HCT116 (cell line): ENCODE measurements around the gene PPP1R1B. TPM values are rescaled to one million over a fixed set of nuclear protein-coding genes. Genes with fewer than 3 reads are reported as not detected.

Experiments
- ATAC-seq: fragments of 200-7000 bp; cut with Tn5 transposase; 2 replicates; pipeline ENCODE4 v1.9.1; 2020; ENCODE audit warnings: mild to moderate bottlenecking, moderate library complexity
- BruUV-seq: library from RNA; stranded (reverse); fragments of 400-500 nt; replicated peaks from 2 replicates; lab custom pipeline; 2021; lab: Mats Ljungman, UMichigan
- CTCF ChIA-PET: fragments of 300-600 bp; sonication (Branson Sonifier 250); formaldehyde crosslinking; loops from one replicate; lab custom pipeline; 2021; ENCODE audit warnings: antibody characterized with exemption; lab: Charles Lee
- POLR2A ChIA-PET: fragments of 300-600, 350-600 bp; sonication (Branson Sonifier 250); formaldehyde crosslinking; loops from one replicate; lab custom pipeline; 2021; ENCODE audit warnings: antibody characterized with exemption; lab: Charles Lee
- RAD21 ChIA-PET, 2 experiments: fragments of 300-600 bp; sonication (Branson Sonifier 250); formaldehyde crosslinking; loops; one replicate each; lab custom pipeline; 2023; ENCODE audit warnings: low total read pairs in 2 of 2; ENCODE audit not compliant: uncharacterized antibody in 2 of 2, unreplicated experiment in 2 of 2, low non-redundant PET in 1 of 2; lab: Charles Lee
- DNase-seq: peaks from one replicate; pipeline ENCODE4 v3.0.0-alpha.2; 2010; ENCODE audit warnings: low read depth, low spot score
- H2AFZ ChIP-seq: fragments of 200-600 bp; shearing (Covaris generic), sonication (generic); 2 replicates; pipeline ENCODE4 v1.6.1; 2017; ENCODE audit warnings: low read depth, mixed run types, mixed read lengths, antibody characterized with exemption, low read length; ENCODE audit not compliant: poor library complexity, severe bottlenecking
- H3K27ac ChIP-seq: 2 replicates; pipeline ENCODE4 v1.5.1; 2012; ENCODE audit warnings: low read depth, low read length
- H3K27me3 ChIP-seq: fragments of 200-600 bp; sonication (generic); 2 replicates; pipeline ENCODE4 v1.6.1; 2016; ENCODE audit warnings: mixed run types, low read length, mixed read lengths; ENCODE audit not compliant: insufficient read depth
- H3K36me3 ChIP-seq, 2 experiments: fragments of 200-500 bp in 1 of 2; fragments of 200-600 bp in 1 of 2; sonication (Bioruptor generic) in 1 of 2; sonication (generic) in 1 of 2; 2 replicates each; pipeline versions ENCODE4 v1.5.1 to v1.6.1; 2014 to 2016; ENCODE audit warnings: low read length in 2 of 2, inconsistent platforms in 1 of 2, mixed read lengths in 1 of 2, mixed run types in 1 of 2; ENCODE audit not compliant: insufficient read depth in 2 of 2, control insufficient read depth in 1 of 2
- H3K4me1 ChIP-seq, 2 experiments: fragments of 200-600 bp in 1 of 2; sonication (generic) in 1 of 2; 2 replicates each; pipeline versions ENCODE4 v1.5.1 to v1.6.1; 2012 to 2017; ENCODE audit warnings: low read length in 2 of 2, inconsistent platforms in 1 of 2, mild to moderate bottlenecking in 1 of 2, mixed read lengths in 1 of 2, mixed run types in 1 of 2, moderate library complexity in 1 of 2; ENCODE audit not compliant: insufficient read depth in 2 of 2, control insufficient read depth in 1 of 2
- H3K4me2 ChIP-seq: fragments of 200-600 bp; sonication (generic); 2 replicates; pipeline ENCODE4 v1.6.1; 2017; ENCODE audit warnings: mixed run types, low read length, mixed read lengths
- H3K4me3 ChIP-seq, 2 experiments: fragments of 200-600 bp in 1 of 2; sonication (generic) in 1 of 2; replicated peaks in 1 of 2; 2 replicates each; pipeline ENCODE4 v1.5.1; 2011 to 2016; ENCODE audit warnings: low read length in 2 of 2, control low read depth in 1 of 2, low read depth in 1 of 2, mild to moderate bottlenecking in 1 of 2, mixed read lengths in 1 of 2, mixed run types in 1 of 2
- H3K79me2 ChIP-seq: fragments of 200-600 bp; sonication (generic); 2 replicates; pipeline ENCODE4 v1.6.1; 2017; ENCODE audit warnings: mild to moderate bottlenecking, mixed run types, low read length, moderate library complexity, mixed read lengths; ENCODE audit not compliant: insufficient read depth
- H3K9ac ChIP-seq: fragments of 200-600 bp; sonication (generic); 2 replicates; pipeline ENCODE4 v1.6.1; 2016; ENCODE audit warnings: low read length, mixed read lengths
- H3K9me2 ChIP-seq: fragments of 200-600 bp; sonication (generic), shearing (Covaris generic); 2 replicates; pipeline ENCODE4 v1.6.1; 2017; ENCODE audit warnings: mixed run types, mild to moderate bottlenecking, moderate library complexity; ENCODE audit not compliant: insufficient read depth
- H3K9me3 ChIP-seq, 2 experiments: fragments of 200-500 bp in 1 of 2; fragments of 200-600 bp in 1 of 2; sonication (Bioruptor generic) in 1 of 2; sonication (generic) in 1 of 2; 2 replicates each; pipeline ENCODE4 v1.6.1; 2014 to 2017; ENCODE audit warnings: low read length in 2 of 2, mixed read lengths in 2 of 2, inconsistent platforms in 1 of 2, low read depth in 1 of 2, mild to moderate bottlenecking in 1 of 2, mixed run types in 1 of 2, moderate library complexity in 1 of 2; ENCODE audit not compliant: control insufficient read depth in 1 of 2, insufficient read depth in 1 of 2
- H4K20me1 ChIP-seq: fragments of 200-600 bp; sonication (generic), shearing (Covaris generic); 2 replicates; pipeline ENCODE4 v1.6.1; 2017; ENCODE audit warnings: mixed run types, mild to moderate bottlenecking, moderate library complexity; ENCODE audit not compliant: insufficient read depth
- EZH2phosphoT487 ChIP-seq: fragments of 200-600 bp; IDR thresholded peaks from 2 replicates; pipeline ENCODE4 v1.6.1; 2018; ENCODE audit warnings: antibody characterized with exemption, borderline replicate concordance
- FOSL1 ChIP-seq: IDR thresholded peaks from 2 replicates; pipeline ENCODE4 v1.6.1; 2012; ENCODE audit warnings: low read depth
- MAX ChIP-seq: IDR thresholded peaks from 2 replicates; pipeline ENCODE4 v1.6.1; 2012
- POLR2AphosphoS5 ChIP-seq: IDR thresholded peaks from 2 replicates; pipeline ENCODE4 v1.6.1; 2011; ENCODE audit warnings: mild to moderate bottlenecking, low read depth, low read length, moderate library complexity
- RAD21 ChIP-seq: IDR thresholded peaks from 2 replicates; pipeline ENCODE4 v1.6.1; 2012; ENCODE audit warnings: low read depth, mild to moderate bottlenecking
- REST ChIP-seq: IDR thresholded peaks from 2 replicates; pipeline ENCODE4 v1.6.1; 2012; ENCODE audit warnings: low read depth
- SP1 ChIP-seq: IDR thresholded peaks from 2 replicates; pipeline ENCODE4 v1.6.1; 2012; ENCODE audit warnings: low read depth
- SRF ChIP-seq: IDR thresholded peaks from 2 replicates; pipeline ENCODE4 v1.6.1; 2012; ENCODE audit warnings: low read depth
- TCF7L2 ChIP-seq: IDR thresholded peaks from 2 replicates; pipeline ENCODE4 v1.7.0; 2011; ENCODE audit warnings: borderline replicate concordance, inconsistent platforms; ENCODE audit not compliant: insufficient read depth, insufficient read length; ENCODE audit errors: extremely low read depth
- ZNF274 ChIP-seq: fragments of 200-500 bp; sonication (Bioruptor generic); IDR thresholded peaks from 2 replicates; pipeline ENCODE4 v1.6.1; 2014; ENCODE audit warnings: mild to moderate bottlenecking, low read depth, low read length, inconsistent platforms
- intact Hi-C: fragments of 100-400 bp; cut with micrococcal nuclease; formaldehyde crosslinking; loops from 2 replicates; pipeline ENCODE4 v1.10.0; 2022
- total RNA-seq: library from RNA; stranded (reverse); gene quantifications from one replicate; pipeline ENCODE4 v1.2.1, GENCODE V29; 2021; ENCODE audit not compliant: unreplicated experiment

The PPP1R1B gene
- total RNA-seq, 1 experiment from 2014 or later, result 0.49 TPM

DNA sequence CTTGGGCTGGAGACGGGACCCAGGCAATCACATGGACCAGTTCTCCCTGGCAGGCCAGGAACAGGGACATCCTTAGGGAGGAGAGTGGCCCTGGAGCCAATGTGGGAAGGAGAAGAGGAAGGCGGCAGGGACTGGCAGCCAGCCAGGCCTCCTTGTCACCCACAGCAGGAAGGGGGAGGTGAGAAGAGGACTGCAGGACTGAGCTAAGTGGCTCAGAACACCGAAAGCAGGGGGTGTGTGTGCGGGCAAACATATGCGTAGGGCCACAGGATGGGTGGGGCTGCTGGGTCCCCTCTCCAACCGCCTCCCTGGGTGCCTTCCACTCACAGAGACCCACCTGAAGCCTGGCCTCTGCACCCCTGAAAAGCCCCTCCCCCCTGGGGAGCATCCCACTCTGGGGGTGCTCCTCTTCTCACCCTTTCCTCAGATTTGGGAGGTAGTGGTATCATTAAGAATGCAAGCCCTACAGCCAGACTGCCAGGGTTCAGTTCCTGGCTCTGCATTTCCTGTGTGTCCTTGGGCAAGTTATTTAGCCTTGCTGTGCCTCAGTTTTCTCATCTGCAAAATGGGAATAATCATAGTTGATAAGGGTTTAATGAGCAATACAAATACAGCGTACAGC is 49.6 kb downstream of the PPP1R1B start (continued):
- no peak for TF ChIP-seq RAD21
- TF ChIP-seq REST, result no peak
- no peak for TF ChIP-seq ZNF274
- no peak for TF ChIP-seq MAX
- no peak for TF ChIP-seq EZH2phosphoT487
- no peak for TF ChIP-seq FOSL1
- TF ChIP-seq TCF7L2, result no peak
- no peak for TF ChIP-seq SRF
- TF ChIP-seq POLR2AphosphoS5, result no peak
- TF ChIP-seq SP1, result no peak
- TF ChIP-seq, all 23 proteins: peak for 0

DNA sequence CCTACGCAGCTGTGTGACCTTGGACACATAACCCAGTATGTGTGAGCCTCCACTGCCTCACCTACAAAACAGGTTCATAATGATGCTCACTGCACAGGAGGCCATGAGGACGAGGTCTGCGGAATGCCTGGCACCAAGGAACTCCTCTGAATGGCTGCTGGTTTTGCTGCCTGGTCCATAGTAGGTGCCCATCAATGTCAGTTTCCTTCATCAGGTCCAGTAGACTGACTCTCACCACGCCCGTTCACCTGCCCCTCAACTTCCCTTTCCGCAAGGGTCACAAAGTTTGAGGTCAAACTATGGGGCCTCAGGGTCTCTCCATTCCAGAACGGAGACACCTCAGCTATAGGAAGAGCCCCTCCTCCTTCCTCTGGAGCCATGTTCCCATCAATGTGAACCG is 50.3 kb downstream of the PPP1R1B start:
- BruUV-seq, result no TSS peak
- intact Hi-C loops, result no loop called here
- H3K4me2 ChIP-seq, result no peak overlapping the region

More for the DNA sequence above, 50.3 kb downstream of the PPP1R1B start:
- no peaks in the 10 kb centered on the region for H3K27me3 ChIP-seq
- H3K9ac ChIP-seq, result no peak overlapping the region
- H2AFZ ChIP-seq, result no peak overlapping the region
- ATAC-seq (no peak), DNase-seq (no peak)
- H3K9me3 ChIP-seq, result no peaks in the 10 kb centered on the region
- H3K4me1 ChIP-seq, result peaks cover 17 to 19% of the 10 kb centered on the region in 2 experiments; a peak in 2 of 4 replicates
- H3K9me2 ChIP-seq, result no peaks in the 10 kb centered on the region
- POLR2A ChIA-PET, result no interaction called here
- no peaks in the 10 kb centered on the region for H4K20me1 ChIP-seq
- CTCF ChIA-PET, result no interaction called here
- H3K36me3 ChIP-seq, result no peaks in the 10 kb centered on the region
- H3K27ac ChIP-seq, result no peak overlapping the region
- TF ChIP-seq MAX (no peak), SRF (no peak)
- no peaks in the 10 kb centered on the region for H3K79me2 ChIP-seq
- RAD21 ChIA-PET, result no interaction called here
- H3K4me3 ChIP-seq, result no peak overlapping the region
